ENCODE results near the gene DOLPP1. TPM values are rescaled to one million over a fixed set of nuclear protein-coding genes. Genes with fewer than 3 reads are reported as not detected.

DOLPP1 gene
- polyA plus RNA-seq, 3 donors, result 5.4 to 6.6 (median 5.9) TPM

DNA sequence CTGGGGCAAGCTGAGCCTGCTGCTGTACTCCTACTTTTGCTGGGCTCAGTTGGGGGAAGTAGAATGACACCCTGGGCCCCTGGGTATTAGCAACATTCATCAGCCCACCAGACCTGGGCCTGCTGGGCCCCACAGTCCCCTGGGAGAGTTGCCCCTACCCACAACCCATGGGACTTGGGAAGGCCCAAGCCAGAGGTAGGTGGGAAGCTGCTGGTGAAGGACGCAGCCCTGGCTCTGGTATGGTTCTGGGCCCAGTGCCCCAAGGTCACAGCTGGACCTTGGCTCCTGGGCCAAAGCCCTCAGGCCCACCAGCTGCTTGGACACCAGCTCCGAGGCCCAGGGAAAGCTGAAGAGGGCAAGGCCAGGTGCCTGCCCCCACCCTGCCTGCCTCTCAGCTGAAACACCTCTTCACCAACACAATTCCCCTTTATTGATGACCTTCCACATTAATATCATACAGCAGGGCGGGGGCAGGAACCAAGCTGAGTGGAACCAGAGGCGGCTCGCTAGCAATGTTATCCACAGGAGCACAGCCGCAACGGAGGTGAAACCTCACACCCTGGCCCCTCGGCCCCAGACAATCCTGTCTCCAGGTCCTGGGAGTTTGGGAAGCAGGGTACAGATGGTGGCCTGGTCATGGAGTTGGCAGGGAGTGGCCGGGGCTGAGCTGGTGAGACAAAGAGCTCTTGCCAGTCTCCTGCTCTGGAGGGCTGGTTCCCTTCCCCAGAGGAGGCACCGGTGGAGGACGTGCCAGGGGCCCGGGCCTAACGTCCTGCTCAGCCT, 13.7 kb downstream of the DOLPP1 start:
- H3K9me3 Mint-ChIP-seq, result no peaks in the 10 kb centered on the region
- H3K27me3 Mint-ChIP-seq (ENCODE audit: low read depth in 3 of 3), result no peaks in the 10 kb centered on the region
- Histone ChIP-seq H3K79me2 (ENCODE audit: insufficient read depth, low read length) (no peaks in the 10 kb centered on the region), H3K9ac (ENCODE audit: insufficient read depth, low read length, poor library complexity, severe bottlenecking) (no peak overlapping the region), H3K27me3 (ENCODE audit: control insufficient read depth in 2 of 2, insufficient read depth in 2 of 2, low read length in 2 of 2) (no peaks in the 10 kb centered on the region), H3K9me3 (replicated peaks in 1 of 2; ENCODE audit: control insufficient read depth in 1 of 2, insufficient read depth in 1 of 2, low read length in 2 of 2) (no peaks in the 10 kb centered on the region), H4K20me1 (ENCODE audit: insufficient read depth, low read length) (no peaks in the 10 kb centered on the region), H3K4me1 (ENCODE audit: control insufficient read depth in 1 of 2, insufficient read depth in 2 of 2, low read length in 2 of 2) (no peaks in the 10 kb centered on the region), H3K27ac (ENCODE audit: low read depth in 1 of 2, low read length in 2 of 2) (no peak overlapping the region), H2AFZ (ENCODE audit: insufficient read depth, low read depth, low read length, poor library complexity, severe bottlenecking) (no peak overlapping the region), H3K4me2 (replicated peaks; ENCODE audit: extremely low read depth, low read length, poor library complexity, severe bottlenecking) (no peak overlapping the region), H3K4me3 (replicated peaks in 1 of 3; ENCODE audit: low read depth in 2 of 3, low read length in 3 of 3) (no peak overlapping the region), H3K36me3 (replicated peaks in 1 of 2; ENCODE audit: control insufficient read depth in 1 of 2, insufficient read depth in 2 of 2, low read length in 2 of 2) (peaks cover 30 to 48% of the 10 kb centered on the region in 2 donors)
- no peak overlapping the region for H3K4me3 Mint-ChIP-seq
- H3K27ac Mint-ChIP-seq, result peak overlapping the region in 1 of 7 donors; percentile 77
- TF ChIP-seq, protein P1, sequence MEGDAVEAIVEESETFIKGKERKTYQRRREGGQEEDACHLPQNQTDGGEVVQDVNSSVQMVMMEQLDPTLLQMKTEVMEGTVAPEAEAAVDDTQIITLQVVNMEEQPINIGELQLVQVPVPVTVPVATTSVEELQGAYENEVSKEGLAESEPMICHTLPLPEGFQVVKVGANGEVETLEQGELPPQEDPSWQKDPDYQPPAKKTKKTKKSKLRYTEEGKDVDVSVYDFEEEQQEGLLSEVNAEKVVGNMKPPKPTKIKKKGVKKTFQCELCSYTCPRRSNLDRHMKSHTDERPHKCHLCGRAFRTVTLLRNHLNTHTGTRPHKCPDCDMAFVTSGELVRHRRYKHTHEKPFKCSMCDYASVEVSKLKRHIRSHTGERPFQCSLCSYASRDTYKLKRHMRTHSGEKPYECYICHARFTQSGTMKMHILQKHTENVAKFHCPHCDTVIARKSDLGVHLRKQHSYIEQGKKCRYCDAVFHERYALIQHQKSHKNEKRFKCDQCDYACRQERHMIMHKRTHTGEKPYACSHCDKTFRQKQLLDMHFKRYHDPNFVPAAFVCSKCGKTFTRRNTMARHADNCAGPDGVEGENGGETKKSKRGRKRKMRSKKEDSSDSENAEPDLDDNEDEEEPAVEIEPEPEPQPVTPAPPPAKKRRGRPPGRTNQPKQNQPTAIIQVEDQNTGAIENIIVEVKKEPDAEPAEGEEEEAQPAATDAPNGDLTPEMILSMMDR (IDR thresholded peaks at IDR 0.05), result no peak
- intact Hi-C loops (cut with micrococcal nuclease), result no loop called here
- WGBS (ENCODE audit: insufficient coverage), result 99% methylated on average over 12 of the region's 13 CpGs
- DNase-seq, result no peak
- H3K4me1 Mint-ChIP-seq, result no peaks in the 10 kb centered on the region
- peaks cover 27 to 47% of the 10 kb centered on the region in 2 donors for H3K36me3 Mint-ChIP-seq

DNA sequence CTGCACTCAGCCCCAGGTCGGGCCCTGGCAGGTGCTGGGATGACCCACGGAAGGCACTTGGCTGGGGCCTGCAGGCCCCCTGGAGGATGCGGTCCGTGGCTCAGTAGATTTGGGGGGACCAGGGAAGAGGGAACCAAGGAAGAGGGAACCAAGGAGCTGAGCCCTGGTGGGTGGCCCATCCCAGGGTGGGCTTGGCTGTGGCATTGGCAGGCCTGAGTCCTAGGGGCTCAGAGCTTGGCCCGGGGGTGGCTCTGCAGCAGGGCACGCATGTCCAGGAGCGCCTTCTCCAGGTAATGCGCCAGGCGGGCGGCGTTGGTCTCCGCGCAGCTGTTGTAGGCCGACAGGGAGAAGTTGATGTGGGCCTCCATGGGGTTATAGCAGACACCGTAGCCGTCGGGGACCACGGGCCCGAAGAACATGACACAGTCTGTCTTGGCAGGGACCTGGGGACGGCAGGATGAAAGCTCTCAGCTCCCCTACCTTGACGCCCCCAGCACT, 14.3 kb downstream of the DOLPP1 start:
- H3K79me2 ChIP-seq (ENCODE audit: insufficient read depth, low read length), result no peaks in the 10 kb centered on the region
- intact Hi-C loops (cut with micrococcal nuclease), result no loop called here
- H2AFZ ChIP-seq (ENCODE audit: insufficient read depth, low read depth, low read length, poor library complexity, severe bottlenecking), result no peak overlapping the region

More for the DNA sequence above, 14.3 kb downstream of the DOLPP1 start:
- no peak for DNase-seq
- 99% methylated on average over 18 of the region's 21 CpGs for WGBS (ENCODE audit: insufficient coverage)
- H3K9me3 ChIP-seq (replicated peaks in 1 of 2; ENCODE audit: control insufficient read depth in 1 of 2, insufficient read depth in 1 of 2, low read length in 2 of 2), result no peaks in the 10 kb centered on the region
- no peak overlapping the region for H3K27ac Mint-ChIP-seq
- H3K4me3 ChIP-seq (replicated peaks in 1 of 3; ENCODE audit: low read depth in 2 of 3, low read length in 3 of 3), result no peak overlapping the region
- no peaks in the 10 kb centered on the region for H3K27me3 Mint-ChIP-seq (ENCODE audit: low read depth in 3 of 3)
- H3K4me1 ChIP-seq (ENCODE audit: control insufficient read depth in 1 of 2, insufficient read depth in 2 of 2, low read length in 2 of 2), result no peaks in the 10 kb centered on the region
- H3K9ac ChIP-seq (ENCODE audit: insufficient read depth, low read length, poor library complexity, severe bottlenecking), result no peak overlapping the region
- peaks cover 21 to 40% of the 10 kb centered on the region in 2 donors for H3K36me3 Mint-ChIP-seq
- TF ChIP-seq, protein P1 (IDR thresholded peaks at IDR 0.05), result no peak
- no peak overlapping the region for H3K4me3 Mint-ChIP-seq
- H3K27me3 ChIP-seq (ENCODE audit: control insufficient read depth in 2 of 2, insufficient read depth in 2 of 2, low read length in 2 of 2), result no peaks in the 10 kb centered on the region
- no peak overlapping the region for H3K4me2 ChIP-seq (replicated peaks; ENCODE audit: extremely low read depth, low read length, poor library complexity, severe bottlenecking)
- H3K36me3 ChIP-seq (replicated peaks in 1 of 2; ENCODE audit: control insufficient read depth in 1 of 2, insufficient read depth in 2 of 2, low read length in 2 of 2), result peaks cover 23 to 45% of the 10 kb centered on the region in 2 donors
- H4K20me1 ChIP-seq (ENCODE audit: insufficient read depth, low read length), result no peaks in the 10 kb centered on the region
- H3K4me1 Mint-ChIP-seq, result no peaks in the 10 kb centered on the region
- H3K9me3 Mint-ChIP-seq, result no peaks in the 10 kb centered on the region
- H3K27ac ChIP-seq (ENCODE audit: low read depth in 1 of 2, low read length in 2 of 2), result no peak overlapping the region
